GM19238 (cell line): ENCODE measurements around the gene CSF3R.
A peak's percentile ranks its signal among the peaks of the same experiment; 100 is the strongest.

ENCODE experiments used
- DNase-seq: peaks from one replicate; pipeline ENCODE4 v3.0.0; 2011; ENCODE audit warnings: low spot score; ENCODE audit not compliant: insufficient read length

The CSF3R gene

DNA sequence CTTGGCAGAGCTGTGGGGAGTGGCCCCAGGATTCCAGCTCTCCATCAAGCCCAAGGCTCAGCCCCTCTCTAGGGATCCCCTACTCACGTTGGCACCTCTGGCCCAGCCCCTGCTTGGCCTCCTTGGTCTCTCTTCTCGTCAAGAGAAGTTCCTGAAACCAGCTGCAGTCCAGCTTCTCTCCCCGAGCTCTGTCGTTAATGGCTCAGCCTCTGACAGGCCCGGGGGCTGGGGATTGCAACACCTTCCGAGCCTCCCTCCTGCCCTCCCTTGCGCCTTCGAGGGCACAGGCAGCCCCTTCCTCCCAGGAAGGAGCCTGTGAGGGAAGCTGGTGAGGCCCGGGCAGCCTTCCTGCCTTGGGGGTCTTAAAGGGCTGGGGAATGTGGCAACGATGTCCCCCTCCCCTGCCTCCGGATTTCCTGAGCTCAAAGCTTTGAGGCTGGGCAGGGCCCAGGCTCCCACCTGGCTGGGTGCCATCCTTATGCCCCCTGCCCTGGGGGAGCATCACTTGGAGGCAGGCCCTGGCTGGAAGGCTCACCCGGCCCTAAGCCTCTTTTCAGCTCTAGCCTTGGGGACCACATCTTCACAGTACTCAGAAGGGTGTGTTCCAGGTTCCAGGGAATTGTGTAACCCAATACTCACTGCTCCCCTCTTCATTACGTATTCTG is at the start of gene CSF3R:
CSF3R (minus strand) TSS at position 190 of the 665 bp plus-strand sequence. CDS start 3,417 bp downstream, outside the sequence.
- DNase-seq = no peak

DNA sequence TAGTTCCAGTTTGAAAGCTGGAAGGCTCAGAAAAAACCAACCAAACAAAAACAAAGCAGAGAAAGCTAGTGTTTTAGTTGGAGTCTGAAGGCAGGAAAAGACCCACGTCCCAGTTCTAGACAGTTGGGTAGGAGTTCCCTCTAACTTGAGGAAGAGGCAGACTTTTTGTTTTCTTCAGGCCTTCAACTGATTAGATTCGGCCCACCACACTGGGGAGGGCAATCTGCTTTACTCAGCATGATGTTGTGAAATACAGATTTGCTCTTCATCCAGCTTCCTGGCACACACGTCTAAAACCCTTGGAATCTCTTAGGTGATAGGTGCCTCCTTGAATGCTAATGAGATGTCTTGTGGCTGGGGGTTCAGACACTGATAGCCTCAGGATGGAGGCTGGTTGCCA is 49.1 kb upstream of the CSF3R start:
- DNase-seq = no peak

DNA sequence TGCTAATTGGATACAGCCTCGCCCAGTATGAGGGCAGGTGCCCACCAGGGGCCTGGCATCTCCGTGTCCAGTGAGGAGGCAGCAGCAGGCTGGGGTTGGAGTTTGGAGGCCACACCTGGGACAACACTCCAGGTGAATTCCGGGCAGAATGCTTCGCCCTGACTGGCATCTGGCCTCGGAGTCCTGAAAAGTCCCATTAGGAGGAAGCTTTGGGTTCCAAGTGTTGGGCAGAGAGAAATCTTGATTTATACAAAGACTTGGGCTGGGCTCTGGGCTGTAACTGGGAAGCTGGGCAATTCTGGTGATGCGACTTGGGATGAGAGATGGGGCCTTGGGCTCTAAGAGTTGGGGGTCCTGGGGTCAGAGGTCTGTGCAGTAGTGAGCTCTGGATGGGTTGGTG is 48.1 kb upstream of the CSF3R start:
- DNase-seq = no peak

DNA sequence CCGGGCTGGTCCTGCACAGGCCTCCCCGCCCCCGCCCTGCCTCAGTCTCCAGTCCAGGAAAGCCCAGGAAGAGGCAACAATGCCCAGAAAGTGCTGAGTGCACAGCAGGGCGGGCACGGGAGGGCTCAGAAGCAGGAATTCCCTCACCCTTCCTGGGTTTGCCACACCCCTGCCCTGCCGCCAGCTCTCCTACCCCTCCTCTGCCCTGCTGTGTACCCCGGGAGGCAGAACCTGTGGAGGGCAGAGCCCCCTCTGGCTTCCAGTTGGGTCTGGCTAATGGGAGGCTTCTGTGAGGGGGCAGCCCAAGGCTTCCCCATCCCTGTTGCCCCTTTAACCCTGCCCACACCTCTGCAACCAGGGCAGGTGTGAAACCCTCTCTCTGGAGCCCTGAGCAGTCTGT is 47.5 kb upstream of the CSF3R start:
- no peak for DNase-seq

DNA sequence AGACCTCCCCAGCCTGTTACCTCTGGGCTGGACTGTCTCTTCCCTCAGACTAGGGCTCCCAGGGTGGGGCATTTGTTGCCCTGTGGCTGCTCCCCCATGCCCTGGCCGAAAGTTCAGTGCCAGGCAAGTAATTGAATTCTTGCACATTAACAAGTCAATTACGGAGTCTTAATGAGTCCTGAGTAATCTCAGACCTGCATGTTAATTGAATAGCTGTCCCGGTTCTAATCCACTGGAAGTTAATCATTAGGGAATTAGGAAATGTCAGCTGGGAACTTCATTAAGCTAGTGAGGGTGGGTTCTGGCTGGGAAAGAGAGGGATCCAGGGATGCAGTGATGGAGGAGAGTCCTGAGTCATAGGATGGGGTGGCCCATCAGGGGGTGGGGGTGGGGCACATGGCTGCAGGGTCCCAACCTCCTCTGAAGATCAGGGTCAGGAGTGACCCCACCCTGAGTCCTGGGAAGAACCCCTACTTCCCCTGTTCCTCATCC is 47.1 kb upstream of the CSF3R start:
- no peak for DNase-seq

DNA sequence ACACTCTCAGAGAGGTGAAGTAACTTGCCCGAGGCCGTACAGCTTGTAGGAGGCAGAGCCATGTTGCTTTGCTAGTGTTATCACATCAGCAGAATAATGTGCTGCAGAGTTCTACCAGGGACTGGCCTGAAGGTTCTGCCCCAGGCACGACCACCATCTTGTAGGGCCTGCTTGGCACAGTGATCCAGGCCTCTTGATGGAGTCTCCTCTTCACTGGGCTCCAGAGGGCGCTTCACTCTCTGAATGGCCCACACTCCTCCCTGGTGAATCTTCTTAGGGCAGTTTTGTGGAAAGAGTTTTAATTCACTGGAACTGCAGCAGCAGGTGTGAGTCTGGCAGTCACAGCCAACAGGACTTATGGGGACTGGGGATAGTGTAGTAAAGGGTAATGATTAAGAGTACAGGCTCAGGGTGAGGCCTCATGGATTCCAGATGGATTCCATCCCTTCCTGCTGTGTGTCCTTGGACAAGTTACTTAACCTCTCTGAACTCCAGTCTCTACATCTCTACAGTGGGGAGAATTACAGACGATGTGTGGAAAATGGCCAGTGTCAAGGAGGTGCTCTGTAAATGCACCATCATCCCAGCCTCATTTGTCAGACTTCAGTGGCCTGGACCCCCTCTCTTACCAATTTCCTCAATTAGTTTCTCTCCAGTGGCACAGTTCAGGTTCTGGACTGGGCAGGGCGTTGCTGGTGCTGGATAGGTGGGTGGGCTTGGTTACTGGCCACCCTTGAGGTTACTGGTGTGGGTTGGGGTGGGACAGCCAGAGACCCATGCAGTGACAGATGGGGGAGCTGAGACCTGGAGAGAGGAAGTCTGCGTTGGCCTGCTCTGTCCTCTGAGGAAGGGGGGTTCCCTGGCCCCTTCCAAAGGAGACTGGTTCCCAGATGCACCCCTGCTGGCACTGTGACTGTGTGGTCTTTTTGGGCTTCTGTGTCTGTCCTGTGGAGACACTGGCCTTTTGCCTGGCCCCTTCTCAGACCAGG is 45.9 kb upstream of the CSF3R start:
- DNase-seq = no peak

DNA sequence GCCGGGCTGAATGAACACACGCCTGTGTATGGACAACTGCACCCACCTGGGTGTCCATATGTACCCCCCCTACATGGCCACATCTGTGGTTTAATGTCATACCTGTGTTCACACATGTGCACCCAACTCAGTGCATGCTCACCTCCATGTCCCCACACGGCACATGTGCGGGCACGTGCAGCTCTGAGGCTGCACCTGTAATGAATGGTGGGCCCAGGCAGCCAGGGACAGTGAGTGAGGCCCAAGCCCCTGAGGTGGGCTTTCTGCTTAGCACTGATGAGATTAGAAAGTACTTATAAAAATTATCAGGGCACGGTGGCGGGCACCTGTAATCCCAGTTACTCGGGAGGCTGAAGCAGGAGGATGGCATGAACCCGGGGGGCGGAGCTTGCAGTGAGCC is 42.5 kb upstream of the CSF3R start:
- DNase-seq = no peak

DNA sequence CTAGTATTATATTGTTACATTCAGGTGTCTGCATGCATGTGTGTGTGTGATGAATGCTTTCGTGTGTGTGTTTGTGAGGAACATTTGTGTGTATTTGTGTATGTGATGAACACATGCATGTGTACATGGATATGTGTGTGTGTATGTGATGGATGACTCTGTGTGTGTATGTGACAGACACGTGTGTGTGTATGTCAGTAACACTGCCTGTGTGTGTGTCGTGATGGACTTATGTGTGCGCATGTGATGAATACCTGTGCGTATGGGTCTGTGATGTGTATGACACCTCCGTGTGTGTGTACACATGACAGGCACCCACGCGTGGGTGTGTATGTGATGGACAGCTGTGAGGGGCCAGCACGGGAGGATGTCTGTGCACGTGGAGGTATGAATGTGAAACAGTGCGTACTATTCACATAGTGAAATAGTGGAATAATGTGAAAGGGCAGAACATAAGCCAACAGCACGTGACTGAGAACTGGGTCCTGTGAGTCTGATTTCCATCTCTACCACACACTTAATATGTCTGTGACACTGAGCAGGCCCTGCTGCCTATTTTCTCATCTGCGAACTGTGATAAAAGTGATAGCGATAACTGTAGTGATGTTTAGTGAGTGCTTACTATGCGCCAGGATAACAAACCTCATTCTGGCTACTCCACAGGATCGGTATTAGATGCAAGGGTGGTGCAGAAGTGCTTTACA is 41.8 kb upstream of the CSF3R start:
- no peak for DNase-seq

DNA sequence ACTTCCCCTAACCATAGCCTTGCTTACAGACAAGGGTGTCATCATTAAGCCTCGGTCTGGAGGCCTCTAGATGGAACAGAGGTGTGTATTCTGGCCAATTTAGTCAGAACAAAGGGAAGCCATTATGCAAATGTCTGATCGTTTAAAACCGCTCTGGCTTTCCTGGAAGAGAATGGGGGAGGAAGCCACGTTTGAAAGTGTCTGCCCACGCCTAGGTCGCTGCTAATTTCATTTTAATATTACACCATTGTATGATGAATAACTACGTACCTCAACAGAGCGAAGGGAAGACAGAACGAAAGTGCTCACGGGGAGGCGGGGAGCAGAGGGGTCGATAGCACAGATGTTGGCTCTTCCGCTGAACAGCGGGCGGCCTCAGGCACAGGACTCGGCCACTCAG is 41.1 kb upstream of the CSF3R start:
- DNase-seq = no peak

DNA sequence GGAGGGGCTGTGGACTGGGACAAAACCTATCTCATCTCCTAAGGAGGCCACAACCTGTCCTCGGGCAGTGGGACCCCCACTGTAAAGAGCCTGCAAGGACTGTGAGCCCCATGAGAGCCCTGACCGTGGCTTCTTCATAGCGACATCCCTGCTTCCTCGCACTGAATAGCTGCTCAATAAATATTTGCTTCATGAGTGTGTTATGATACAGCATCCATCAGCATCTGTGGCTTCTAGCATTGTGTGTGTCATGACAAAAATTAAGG is 40.5 kb upstream of the CSF3R start:
- DNase-seq = no peak

DNA sequence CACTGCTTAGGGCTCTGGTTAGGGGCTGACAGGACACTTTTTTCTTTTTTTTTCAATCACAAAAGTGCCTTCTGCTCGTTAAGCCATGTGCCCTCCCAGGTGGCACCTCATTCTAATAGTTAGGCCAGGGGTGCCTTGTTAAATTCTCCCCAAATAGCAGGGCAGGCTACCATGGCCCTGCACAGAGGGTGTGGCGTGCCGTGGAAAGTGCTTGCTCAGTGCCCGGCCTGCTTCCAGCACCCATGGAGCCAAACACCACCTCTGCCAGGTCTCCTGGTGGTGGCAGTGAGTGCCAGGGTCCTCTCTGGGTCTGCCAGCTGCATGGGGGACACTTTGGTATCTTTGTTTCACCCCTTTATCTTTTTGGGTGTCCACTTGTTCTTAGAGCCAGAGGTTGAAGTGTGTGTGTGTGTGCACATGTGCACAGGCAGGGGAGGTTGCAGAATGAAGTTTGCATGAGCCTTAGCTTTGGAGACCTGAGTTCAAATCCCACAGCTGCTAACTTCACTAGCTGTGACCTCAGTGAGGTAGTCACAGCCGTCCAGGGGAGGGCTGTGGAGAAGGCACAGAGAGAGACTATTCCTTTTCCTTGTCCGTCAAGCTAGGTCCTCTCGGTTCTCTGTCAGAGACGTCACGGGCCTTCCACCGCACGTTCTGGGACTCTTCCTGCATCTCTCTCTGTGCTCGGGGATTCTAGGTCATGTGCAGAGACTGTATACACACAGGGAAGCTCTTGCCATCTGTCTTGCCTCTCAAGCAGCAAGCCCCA is 39.9 kb upstream of the CSF3R start:
- no peak for DNase-seq

DNA sequence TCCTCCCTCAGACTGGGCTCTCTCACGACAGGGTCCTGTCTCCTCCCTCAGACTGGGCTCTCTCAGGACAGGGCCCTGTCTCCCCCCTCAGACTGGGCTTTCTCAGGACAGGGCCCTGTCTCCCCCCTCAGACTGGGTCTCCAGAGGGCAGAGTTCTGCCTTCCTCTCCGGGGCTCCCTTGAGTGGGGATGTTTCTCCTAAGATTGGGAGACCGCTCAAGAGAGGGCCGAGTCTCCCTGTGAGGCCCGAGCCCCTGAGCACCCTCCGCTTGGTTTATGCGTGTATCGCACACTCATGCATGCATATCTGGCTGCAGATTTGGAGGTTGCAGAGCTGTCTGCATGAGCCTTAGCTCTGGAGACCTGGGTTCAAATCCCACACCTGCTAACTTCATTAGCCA is 39.3 kb upstream of the CSF3R start:
- no peak for DNase-seq

DNA sequence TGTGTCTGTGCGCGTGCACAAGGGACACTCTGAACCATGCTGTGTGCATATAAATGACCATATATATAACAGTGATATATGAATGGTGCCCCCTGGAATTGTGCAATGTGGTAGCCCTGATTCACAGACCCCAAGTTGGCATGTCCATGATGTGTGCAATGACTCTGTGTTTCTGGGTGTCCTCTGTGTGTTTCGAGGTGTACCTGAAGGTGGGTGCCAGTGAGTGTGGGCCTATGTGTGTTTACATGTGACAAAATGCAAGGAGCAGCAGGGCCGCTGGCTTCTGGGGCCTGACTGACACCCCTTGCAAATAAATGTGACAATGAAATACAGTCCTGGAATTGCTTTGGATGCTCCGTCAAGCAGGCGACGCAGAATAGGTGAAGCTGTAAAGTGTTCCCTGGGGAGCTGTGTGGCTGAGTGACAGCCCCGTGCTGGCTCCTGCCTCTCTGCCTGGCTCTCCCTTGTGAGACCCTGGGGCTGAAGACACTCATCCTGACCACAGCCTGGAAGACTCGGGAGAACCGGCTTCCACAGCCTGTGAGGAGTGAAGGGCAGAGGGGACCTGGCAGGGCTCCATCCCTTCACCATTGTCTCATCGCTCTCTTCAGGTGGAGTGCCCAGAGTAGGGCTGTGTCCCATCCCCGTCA is 38.2 kb upstream of the CSF3R start:
- no peak for DNase-seq

DNA sequence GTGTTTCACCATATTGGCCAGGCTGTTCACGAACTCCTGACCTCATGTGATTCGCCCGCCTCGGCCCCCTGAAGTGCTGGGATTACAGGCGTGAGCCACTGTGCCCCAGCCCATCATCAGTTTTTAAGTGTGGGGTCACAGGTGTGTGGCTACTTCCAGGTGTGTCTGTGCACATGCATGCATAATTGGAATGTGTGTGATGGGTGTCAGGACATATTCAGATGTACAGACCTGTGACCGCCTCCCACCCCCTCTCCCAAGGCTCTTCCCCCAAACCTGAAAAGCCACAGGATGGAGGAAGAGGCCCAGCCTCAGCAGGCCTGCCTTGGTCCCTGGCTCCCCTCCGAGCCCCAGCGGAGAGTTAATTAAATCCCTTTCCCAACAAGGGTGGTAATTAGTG is 37.3 kb upstream of the CSF3R start:
- DNase-seq = no peak

DNA sequence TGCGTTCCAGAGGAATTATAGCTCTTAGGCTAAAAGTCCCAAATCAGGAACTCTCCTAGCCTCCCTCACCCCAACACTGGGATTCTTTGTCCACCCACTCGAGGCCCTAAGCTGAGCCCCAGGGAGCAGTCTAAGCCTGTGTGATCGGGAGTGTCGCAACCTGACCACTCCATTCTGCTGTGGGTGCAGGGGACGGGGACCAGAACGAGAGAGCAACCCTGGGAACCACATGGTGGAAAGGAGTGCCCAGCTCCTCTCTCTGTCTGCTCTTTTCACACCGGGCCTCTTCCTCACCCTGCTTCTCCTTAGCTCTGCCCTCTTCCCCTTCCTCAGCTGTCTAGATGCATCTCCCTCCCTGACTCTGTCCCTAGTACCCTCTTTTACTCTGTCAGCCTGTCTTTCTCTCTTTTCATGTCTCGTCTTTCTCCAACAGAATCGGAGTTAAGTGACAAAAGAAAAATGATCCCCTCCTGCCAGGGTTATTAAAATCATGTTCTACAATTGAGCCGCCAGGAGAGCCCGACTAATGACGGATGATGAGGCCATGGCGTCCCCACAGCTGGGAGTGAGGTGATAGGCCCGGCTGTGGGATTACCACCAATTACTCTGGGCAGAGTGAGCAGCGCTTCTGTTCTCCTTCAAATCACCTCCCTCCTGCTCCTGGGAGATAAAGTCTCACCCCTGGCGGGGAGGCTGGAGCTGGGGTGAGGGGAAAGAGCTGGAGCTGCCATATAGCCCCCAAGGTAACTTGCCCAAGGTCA is 34.5 kb upstream of the CSF3R start:
- DNase-seq = no peak

DNA sequence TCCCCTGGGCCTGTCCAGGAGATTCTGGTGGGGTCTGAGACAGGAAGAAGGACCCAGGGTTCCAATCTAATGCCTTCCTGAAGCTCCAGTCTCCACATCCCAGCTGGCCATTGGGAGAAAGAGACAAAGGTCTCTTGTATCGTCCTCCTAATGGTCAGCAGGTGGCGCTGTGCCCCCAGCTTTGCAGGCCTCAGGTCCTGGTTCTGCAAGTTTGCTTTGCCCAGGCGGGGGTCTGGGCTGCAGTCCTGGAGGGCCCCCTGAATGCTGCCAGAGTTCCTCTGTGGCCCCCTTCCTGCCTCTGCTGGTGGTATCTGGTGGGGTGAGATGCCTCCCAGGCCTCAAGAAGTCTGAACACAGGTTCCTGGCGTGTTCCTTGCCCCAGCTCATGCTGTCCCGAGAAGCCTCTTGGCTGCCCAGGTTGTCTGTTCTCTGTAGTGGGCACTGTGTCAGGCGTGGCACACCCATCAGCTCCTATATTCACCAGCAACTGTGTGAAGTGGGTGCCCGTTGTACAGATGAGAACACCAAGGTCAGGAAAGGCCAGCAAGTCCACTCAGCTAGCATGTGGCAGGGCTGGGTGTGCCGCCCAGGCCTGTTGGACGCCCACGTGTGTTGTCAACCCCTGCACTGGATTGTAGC is 33.8 kb upstream of the CSF3R start:
- DNase-seq = peak; percentile 56

DNA sequence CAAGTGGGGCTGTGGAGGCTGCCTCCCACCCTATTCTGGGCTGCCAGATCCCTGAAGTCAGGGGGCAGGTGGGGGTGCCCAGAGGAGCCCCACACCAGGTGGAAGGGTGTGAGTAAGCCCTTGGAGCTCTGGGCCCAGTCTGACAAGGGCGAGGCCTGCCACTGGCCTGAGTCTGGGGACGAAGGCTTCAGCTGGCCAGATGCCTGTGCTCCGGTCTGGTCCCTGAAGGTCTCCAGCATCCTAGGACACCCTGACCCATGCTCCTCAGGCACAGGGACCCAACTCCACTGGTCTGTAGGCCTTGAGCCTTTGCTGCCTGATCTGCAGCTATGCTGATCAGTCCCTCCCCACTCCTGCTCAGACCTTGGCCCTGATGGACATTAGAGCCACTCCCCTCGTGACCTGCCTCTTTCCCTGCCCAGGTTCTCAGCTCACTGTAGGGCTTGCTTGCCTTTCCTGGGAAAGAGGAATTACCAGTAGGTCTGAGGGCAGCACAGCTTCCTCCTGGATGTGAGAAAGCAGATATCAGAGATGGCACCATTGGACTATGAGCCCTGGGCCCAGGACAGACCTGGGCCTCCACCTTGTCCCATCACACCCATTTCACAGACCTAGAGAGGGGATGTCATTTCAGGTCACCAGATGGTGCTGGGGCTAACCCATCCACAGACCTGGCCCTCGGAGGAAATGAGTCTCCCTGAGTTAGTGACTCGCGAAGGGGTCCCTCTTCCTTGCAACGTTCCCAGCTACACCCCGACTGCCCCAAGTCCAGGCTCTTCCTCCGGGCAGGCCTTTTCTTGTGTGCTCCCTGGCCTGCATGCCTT is 32.8 kb upstream of the CSF3R start:
- DNase-seq = no peak

DNA sequence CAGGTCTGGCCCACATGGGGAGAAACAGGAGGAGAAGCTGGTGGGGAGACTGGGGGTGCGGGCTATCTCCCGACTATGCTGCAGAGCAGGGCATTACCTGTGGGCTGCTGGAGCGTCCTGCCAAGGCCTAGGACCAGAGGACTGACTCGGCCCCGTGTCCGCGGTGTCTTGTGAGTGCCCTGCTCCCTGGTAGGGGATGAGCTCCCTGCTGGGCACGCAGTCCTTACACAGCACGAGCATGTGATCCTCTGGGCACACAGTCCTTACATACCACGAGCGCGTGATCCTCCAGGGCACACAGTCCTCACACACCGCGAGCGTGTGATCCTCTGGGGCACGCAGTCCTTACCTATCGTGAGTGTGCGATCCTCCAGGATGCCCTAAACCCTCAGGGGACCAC is 31.8 kb upstream of the CSF3R start:
- DNase-seq = no peak
